ENCODE data around the gene EIF5.

DNA sequence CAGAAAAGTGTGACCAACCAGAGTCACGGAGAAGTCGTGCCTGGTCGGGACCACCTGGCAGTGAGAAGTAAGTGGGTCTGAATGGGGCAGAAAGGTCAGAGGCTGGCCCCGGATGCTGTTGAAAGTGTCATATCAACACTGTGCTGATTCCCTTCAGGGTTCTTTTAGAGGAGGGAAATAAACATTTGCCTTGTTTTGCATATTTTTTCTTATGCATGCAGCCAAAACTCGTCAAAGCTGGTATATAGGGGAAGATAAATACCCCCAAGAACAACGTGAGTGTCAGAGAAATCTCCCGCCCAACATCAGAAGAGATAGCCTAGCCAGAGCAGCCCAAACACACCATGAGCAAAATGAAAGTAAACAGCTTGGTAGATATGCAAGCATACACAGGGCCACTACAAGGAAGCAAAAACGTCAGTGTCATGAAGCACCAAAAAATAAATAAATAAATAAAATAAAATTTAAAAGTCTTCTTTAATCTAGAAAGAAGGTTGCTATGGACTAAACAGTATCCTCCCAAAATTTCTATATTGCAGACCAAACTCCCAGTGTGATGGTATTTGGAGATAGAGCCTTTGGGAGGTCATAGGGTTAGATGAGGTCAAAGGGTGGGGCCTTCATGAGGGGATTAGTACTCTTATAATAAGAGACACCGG is 22.1 kb downstream of the EIF5 start:
- TF ChIP-seq POLR2A (IDR thresholded peaks at IDR 0.05; ENCODE audit: borderline replicate concordance, extremely low read depth, insufficient read depth, insufficient read length) (no peak), RAD21 (IDR thresholded peaks at IDR 0.05; ENCODE audit: low read depth) (no peak), JUND (IDR thresholded peaks at IDR 0.05) (no peak), EGR1 (IDR thresholded peaks at IDR 0.05; ENCODE audit: low read depth) (no peak), EZH2phosphoT487 (IDR thresholded peaks at IDR 0.05; ENCODE audit: borderline replicate concordance) (no peak), TCF7L2 (IDR thresholded peaks at IDR 0.05; ENCODE audit: borderline replicate concordance, extremely low read depth, insufficient read depth, insufficient read length) (no peak)
- TF ChIP-seq, protein P1, sequence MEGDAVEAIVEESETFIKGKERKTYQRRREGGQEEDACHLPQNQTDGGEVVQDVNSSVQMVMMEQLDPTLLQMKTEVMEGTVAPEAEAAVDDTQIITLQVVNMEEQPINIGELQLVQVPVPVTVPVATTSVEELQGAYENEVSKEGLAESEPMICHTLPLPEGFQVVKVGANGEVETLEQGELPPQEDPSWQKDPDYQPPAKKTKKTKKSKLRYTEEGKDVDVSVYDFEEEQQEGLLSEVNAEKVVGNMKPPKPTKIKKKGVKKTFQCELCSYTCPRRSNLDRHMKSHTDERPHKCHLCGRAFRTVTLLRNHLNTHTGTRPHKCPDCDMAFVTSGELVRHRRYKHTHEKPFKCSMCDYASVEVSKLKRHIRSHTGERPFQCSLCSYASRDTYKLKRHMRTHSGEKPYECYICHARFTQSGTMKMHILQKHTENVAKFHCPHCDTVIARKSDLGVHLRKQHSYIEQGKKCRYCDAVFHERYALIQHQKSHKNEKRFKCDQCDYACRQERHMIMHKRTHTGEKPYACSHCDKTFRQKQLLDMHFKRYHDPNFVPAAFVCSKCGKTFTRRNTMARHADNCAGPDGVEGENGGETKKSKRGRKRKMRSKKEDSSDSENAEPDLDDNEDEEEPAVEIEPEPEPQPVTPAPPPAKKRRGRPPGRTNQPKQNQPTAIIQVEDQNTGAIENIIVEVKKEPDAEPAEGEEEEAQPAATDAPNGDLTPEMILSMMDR (IDR thresholded peaks at IDR 0.05 in 2 of 3, conservative IDR thresholded peaks at IDR 0.05 in 1 of 3; ENCODE audit: borderline replicate concordance in 1 of 3, insufficient read depth in 1 of 3, low read depth in 2 of 3, low read length in 2 of 3): no peak
- TF ChIP-seq, protein P2, sequence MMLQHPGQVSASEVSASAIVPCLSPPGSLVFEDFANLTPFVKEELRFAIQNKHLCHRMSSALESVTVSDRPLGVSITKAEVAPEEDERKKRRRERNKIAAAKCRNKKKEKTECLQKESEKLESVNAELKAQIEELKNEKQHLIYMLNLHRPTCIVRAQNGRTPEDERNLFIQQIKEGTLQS (IDR thresholded peaks at IDR 0.05): no peak
- TF ChIP-seq, protein P3, sequence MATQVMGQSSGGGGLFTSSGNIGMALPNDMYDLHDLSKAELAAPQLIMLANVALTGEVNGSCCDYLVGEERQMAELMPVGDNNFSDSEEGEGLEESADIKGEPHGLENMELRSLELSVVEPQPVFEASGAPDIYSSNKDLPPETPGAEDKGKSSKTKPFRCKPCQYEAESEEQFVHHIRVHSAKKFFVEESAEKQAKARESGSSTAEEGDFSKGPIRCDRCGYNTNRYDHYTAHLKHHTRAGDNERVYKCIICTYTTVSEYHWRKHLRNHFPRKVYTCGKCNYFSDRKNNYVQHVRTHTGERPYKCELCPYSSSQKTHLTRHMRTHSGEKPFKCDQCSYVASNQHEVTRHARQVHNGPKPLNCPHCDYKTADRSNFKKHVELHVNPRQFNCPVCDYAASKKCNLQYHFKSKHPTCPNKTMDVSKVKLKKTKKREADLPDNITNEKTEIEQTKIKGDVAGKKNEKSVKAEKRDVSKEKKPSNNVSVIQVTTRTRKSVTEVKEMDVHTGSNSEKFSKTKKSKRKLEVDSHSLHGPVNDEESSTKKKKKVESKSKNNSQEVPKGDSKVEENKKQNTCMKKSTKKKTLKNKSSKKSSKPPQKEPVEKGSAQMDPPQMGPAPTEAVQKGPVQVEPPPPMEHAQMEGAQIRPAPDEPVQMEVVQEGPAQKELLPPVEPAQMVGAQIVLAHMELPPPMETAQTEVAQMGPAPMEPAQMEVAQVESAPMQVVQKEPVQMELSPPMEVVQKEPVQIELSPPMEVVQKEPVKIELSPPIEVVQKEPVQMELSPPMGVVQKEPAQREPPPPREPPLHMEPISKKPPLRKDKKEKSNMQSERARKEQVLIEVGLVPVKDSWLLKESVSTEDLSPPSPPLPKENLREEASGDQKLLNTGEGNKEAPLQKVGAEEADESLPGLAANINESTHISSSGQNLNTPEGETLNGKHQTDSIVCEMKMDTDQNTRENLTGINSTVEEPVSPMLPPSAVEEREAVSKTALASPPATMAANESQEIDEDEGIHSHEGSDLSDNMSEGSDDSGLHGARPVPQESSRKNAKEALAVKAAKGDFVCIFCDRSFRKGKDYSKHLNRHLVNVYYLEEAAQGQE (IDR thresholded peaks at IDR 0.05; ENCODE audit: low read depth): no peak

Measured in HCT116 (cell line).